ENCODE data around the gene DIAPH3.

GRCh38 chr13:59677430-59677829 lies 486.3 kb downstream of the DIAPH3 start:
- no peak for TF ChIP-seq CTCF (conservative IDR thresholded peaks at IDR 0.05; ENCODE audit: low read depth, low read length)
- TF ChIP-seq EZH2 (IDR thresholded peaks at IDR 0.05; ENCODE audit: borderline replicate concordance, low read depth, low read length, poor library complexity, severe bottlenecking), result no peak

All from A673 (cell line).